Measurements from ENCODE around the gene C2orf69. TPM values are rescaled to one million over a fixed set of nuclear protein-coding genes. Genes with fewer than 3 reads are reported as not detected.

Gene C2orf69
- total and polyA plus RNA-seq, 4 experiments from 2014 or later: 13.5 to 14.7 (median 14.1) TPM

DNA sequence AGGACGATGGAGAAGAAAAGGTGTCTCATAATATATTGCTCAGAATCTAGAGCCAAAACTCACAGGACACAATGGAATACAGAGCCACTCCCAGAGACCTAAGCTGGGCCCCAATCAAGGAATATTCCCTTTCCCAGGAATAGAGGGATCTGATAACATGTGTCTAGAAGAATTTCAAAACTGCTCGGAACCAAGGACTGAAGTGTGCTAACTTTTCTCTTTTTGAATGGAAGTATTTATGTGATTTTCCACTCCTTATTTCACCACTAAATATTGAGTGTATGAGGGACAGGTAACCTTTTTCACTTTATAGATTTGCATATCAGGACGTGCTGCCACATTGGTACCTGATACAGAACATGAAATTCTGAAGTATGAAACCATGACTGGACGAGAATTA, 9.2 kb upstream of the C2orf69 start:
- Histone ChIP-seq H3K36me3 (ENCODE audit: insufficient read depth, low read length) (no peaks in the 10 kb centered on the region), H3K27ac (ENCODE audit: low read depth, low read length) (no peak overlapping the region), H3K27me3 (ENCODE audit: insufficient read depth, low read length) (peaks cover 2% of the 10 kb centered on the region), H3K4me3 (ENCODE audit: low read length in 2 of 2) (no peak overlapping the region), H3K4me1 (ENCODE audit: insufficient read depth, low read length) (no peaks in the 10 kb centered on the region), H3K9me3 (ENCODE audit: control insufficient read depth in 1 of 2, low read length in 2 of 2) (no peaks in the 10 kb centered on the region)
- no peaks in the 10 kb centered on the region for H3K36me3 Mint-ChIP-seq
- H3K27ac Mint-ChIP-seq: no peak overlapping the region
- H3K4me1 Mint-ChIP-seq: no peaks in the 10 kb centered on the region
- ChIA-PET CTCF (ENCODE audit: partially characterized antibody) (no interaction called here), POLR2A (ENCODE audit: partially characterized antibody) (no interaction called here)
- intact Hi-C loops (cut with micrococcal nuclease): no loop called here
- DNase-seq: no peak
- no peak overlapping the region for H3K4me3 Mint-ChIP-seq
- H3K9me3 Mint-ChIP-seq: peaks cover 0 to 2% (median 0%) of the 10 kb centered on the region in 8 donors
- H3K27me3 Mint-ChIP-seq: peaks cover 4 to 9% of the 10 kb centered on the region in 2 donors

DNA sequence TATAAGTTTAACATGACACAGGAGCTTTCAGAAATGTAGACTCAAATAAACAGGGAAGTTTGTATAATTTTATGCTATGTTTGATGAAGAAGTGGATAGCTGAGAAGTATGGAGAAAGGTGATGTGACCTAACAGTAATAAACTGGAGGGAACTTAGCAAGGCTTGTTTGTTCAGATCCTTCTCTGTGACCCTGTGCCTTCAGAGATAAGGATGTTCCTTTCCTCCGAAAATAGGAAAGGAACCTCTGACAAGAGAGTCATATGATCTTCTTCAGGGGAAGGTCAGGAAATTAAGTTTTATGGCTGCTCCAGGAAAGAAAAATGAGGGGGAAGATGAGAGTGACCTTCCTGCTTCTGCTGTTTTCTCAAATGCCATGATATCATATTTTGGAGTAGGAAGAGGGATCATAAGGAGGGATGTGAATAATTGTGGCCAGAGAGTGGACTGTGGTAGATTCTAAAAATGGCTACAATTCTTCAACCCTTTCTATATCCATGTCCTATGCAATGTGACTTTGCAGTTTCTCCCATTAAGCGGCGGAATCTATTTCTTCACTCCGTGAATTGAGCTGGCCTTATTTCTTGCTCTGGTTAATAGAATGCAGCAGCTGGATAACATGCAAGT, 8.5 kb upstream of the C2orf69 start:
- Mint-ChIP-seq H3K4me1 (no peaks in the 10 kb centered on the region), H3K9me3 (peaks cover 0 to 2% (median 0%) of the 10 kb centered on the region in 8 donors), H3K4me3 (no peak overlapping the region), H3K27ac (no peak overlapping the region), H3K36me3 (no peaks in the 10 kb centered on the region), H3K27me3 (peaks cover 4 to 9% of the 10 kb centered on the region in 2 donors)
- intact Hi-C loops (cut with micrococcal nuclease): no loop called here
- CTCF ChIA-PET (ENCODE audit: partially characterized antibody): no interaction called here
- Histone ChIP-seq H3K36me3 (ENCODE audit: insufficient read depth, low read length) (no peaks in the 10 kb centered on the region), H3K4me1 (ENCODE audit: insufficient read depth, low read length) (no peaks in the 10 kb centered on the region), H3K27ac (ENCODE audit: low read depth, low read length) (no peak overlapping the region), H3K9me3 (ENCODE audit: control insufficient read depth in 1 of 2, low read length in 2 of 2) (no peaks in the 10 kb centered on the region), H3K4me3 (ENCODE audit: low read length in 2 of 2) (no peak overlapping the region), H3K27me3 (ENCODE audit: insufficient read depth, low read length) (peaks cover 5% of the 10 kb centered on the region)
- POLR2A ChIA-PET (ENCODE audit: partially characterized antibody): no interaction called here
- DNase-seq: no peak

GRCh38 chr2:199903111-199903510, 8.0 kb upstream of the C2orf69 start:
- ChIA-PET CTCF (ENCODE audit: partially characterized antibody) (interaction anchor here (0.5 kb wide), 1 partner anchor 27 kb away, joined by 3 read pairs; no protein-coding TSS in a partner anchor), POLR2A (ENCODE audit: partially characterized antibody) (no interaction called here)
- no peak overlapping the region for H3K4me3 ChIP-seq (ENCODE audit: low read length in 2 of 2)
- no peaks in the 10 kb centered on the region for H3K36me3 ChIP-seq (ENCODE audit: insufficient read depth, low read length)
- no peak overlapping the region for H3K27ac ChIP-seq (ENCODE audit: low read depth, low read length)
- Mint-ChIP-seq H3K4me3 (no peak overlapping the region), H3K9me3 (peaks cover 0 to 2% (median 0%) of the 10 kb centered on the region in 8 donors), H3K27me3 (peaks cover 4 to 9% of the 10 kb centered on the region in 2 donors), H3K4me1 (no peaks in the 10 kb centered on the region), H3K36me3 (no peaks in the 10 kb centered on the region), H3K27ac (no peak overlapping the region)
- H3K9me3 ChIP-seq (ENCODE audit: control insufficient read depth in 1 of 2, low read length in 2 of 2): no peaks in the 10 kb centered on the region
- H3K4me1 ChIP-seq (ENCODE audit: insufficient read depth, low read length): no peaks in the 10 kb centered on the region
- no peak for DNase-seq
- peaks cover 5% of the 10 kb centered on the region for H3K27me3 ChIP-seq (ENCODE audit: insufficient read depth, low read length)
- intact Hi-C loops (cut with micrococcal nuclease): no loop called here

GRCh38 chr2:199907008-199907714, 3.9 kb upstream of the C2orf69 start:
- Mint-ChIP-seq H3K4me1 (peaks cover 6 to 16% (median 12%) of the 10 kb centered on the region in 4 donors), H3K27me3 (peaks cover 4% of the 10 kb centered on the region in 2 donors), H3K4me3 (no peak overlapping the region), H3K9me3 (peaks cover 0 to 6% (median 0%) of the 10 kb centered on the region in 8 donors), H3K27ac (no peak overlapping the region), H3K36me3 (peaks cover 0 to 8% of the 10 kb centered on the region in 2 donors)
- no peak overlapping the region for H3K4me3 ChIP-seq (ENCODE audit: low read length in 2 of 2)
- intact Hi-C loops (cut with micrococcal nuclease): no loop called here
- H3K36me3 ChIP-seq (ENCODE audit: insufficient read depth, low read length): no peaks in the 10 kb centered on the region
- H3K4me1 ChIP-seq (ENCODE audit: insufficient read depth, low read length): peaks cover 10% of the 10 kb centered on the region
- ChIA-PET CTCF (ENCODE audit: partially characterized antibody) (no interaction called here), POLR2A (ENCODE audit: partially characterized antibody) (no interaction called here)
- H3K9me3 ChIP-seq (ENCODE audit: control insufficient read depth in 1 of 2, low read length in 2 of 2): no peaks in the 10 kb centered on the region
- H3K27ac ChIP-seq (ENCODE audit: low read depth, low read length): no peak overlapping the region
- H3K27me3 ChIP-seq (ENCODE audit: insufficient read depth, low read length): peaks cover 5% of the 10 kb centered on the region
- DNase-seq: no peak

- Mint-ChIP-seq H3K36me3 (peaks cover 0 to 8% of the 10 kb centered on the region in 2 donors), H3K4me1 (peaks cover 24 to 40% (median 32%) of the 10 kb centered on the region in 4 donors), H3K4me3 (peak overlapping the region; percentile 93 to 99 (median 96)), H3K27me3 (peaks cover 4% of the 10 kb centered on the region in 2 donors), H3K27ac (peak overlapping the region; percentile 90 to 98 (median 97)), H3K9me3 (peaks cover 0 to 4% (median 0%) of the 10 kb centered on the region in 8 donors)
- H3K27ac ChIP-seq (ENCODE audit: low read depth, low read length): peak overlapping the region; percentile 87
- DNase-seq: no peak
- POLR2A ChIA-PET (ENCODE audit: partially characterized antibody): interaction anchor here (1.1 to 1.5 kb wide), 3 partner anchors 44 to 464 kb away, joined by 3 to 5 read pairs (median 3); no protein-coding TSS in a partner anchor
- H3K27me3 ChIP-seq (ENCODE audit: insufficient read depth, low read length): peaks cover 5% of the 10 kb centered on the region
- H3K36me3 ChIP-seq (ENCODE audit: insufficient read depth, low read length): no peaks in the 10 kb centered on the region
- no peaks in the 10 kb centered on the region for H3K9me3 ChIP-seq (ENCODE audit: control insufficient read depth in 1 of 2, low read length in 2 of 2)
- peak overlapping the region; percentile 55 to 80 for H3K4me3 ChIP-seq (ENCODE audit: low read length in 2 of 2)
- intact Hi-C loops (cut with micrococcal nuclease): loop anchor here (1.0 to 5.0 kb wide), 2 partner anchors 47 to 59 kb away; partner anchors contain the start of genes FTCDNL1, MAIP1 and TYW5
- H3K4me1 ChIP-seq (ENCODE audit: insufficient read depth, low read length): peaks cover 32% of the 10 kb centered on the region
- CTCF ChIA-PET (ENCODE audit: partially characterized antibody): interaction anchor here (1.2 kb wide), 1 partner anchor 34 kb away, joined by 3 read pairs; no protein-coding TSS in a partner anchor
Measured at GRCh38 chr2:199910338-199911051, 598 bp upstream of the C2orf69 start.

DNA sequence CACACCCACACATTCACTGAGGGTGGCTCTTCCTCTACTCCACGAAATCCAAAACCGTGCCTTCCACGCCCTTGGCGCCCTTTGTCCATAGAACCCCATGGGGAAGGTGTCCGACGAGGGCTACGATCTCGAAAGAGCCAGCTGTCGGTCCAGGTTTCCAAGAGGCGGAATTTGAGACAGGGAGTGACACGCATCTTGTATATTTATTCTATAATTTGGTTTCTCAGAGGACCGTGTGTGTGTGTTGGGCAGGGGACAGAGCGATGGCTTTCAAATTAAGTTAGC, 726 bp downstream of the C2orf69 start:
- H3K9me3 Mint-ChIP-seq: peaks cover 0 to 4% (median 0%) of the 10 kb centered on the region in 8 donors
- H3K27ac ChIP-seq (ENCODE audit: low read depth, low read length): peak overlapping the region; percentile 87
- no peaks in the 10 kb centered on the region for H3K27me3 Mint-ChIP-seq
- peaks cover 32% of the 10 kb centered on the region for H3K4me1 ChIP-seq (ENCODE audit: insufficient read depth, low read length)
- H3K4me3 ChIP-seq (ENCODE audit: low read length in 2 of 2): peak overlapping the region; percentile 55 to 80
- peak in 1 of 5 donors; percentile 6 for DNase-seq
- H3K27ac Mint-ChIP-seq: peak overlapping the region; percentile 90 to 98 (median 96)
- peaks cover 4% of the 10 kb centered on the region for H3K27me3 ChIP-seq (ENCODE audit: insufficient read depth, low read length)
- H3K36me3 ChIP-seq (ENCODE audit: insufficient read depth, low read length): no peaks in the 10 kb centered on the region
- CTCF ChIA-PET (ENCODE audit: partially characterized antibody): interaction anchor here (1.0 kb wide), 1 partner anchor 11 kb away, joined by 3 read pairs; no protein-coding TSS in a partner anchor
- intact Hi-C loops (cut with micrococcal nuclease): loop anchor here (1.0 to 5.0 kb wide), 2 partner anchors 45 to 61 kb away; partner anchors contain the start of genes FTCDNL1, MAIP1 and TYW5
- peaks cover 24 to 45% (median 39%) of the 10 kb centered on the region in 4 donors for H3K4me1 Mint-ChIP-seq
- no peaks in the 10 kb centered on the region for H3K9me3 ChIP-seq (ENCODE audit: control insufficient read depth in 1 of 2, low read length in 2 of 2)
- H3K36me3 Mint-ChIP-seq: peaks cover 11 to 20% of the 10 kb centered on the region in 2 donors
- POLR2A ChIA-PET (ENCODE audit: partially characterized antibody): interaction anchor here (1.5 kb wide), 1 partner anchor 44 kb away, joined by 3 read pairs; no protein-coding TSS in a partner anchor
- peak overlapping the region; percentile 93 to 99 (median 96) for H3K4me3 Mint-ChIP-seq
